CD14-positive monocyte (primary cell): ENCODE measurements around the gene PPM1H. TPM values are rescaled to one million over a fixed set of nuclear protein-coding genes. Genes with fewer than 3 reads are reported as not detected.

Experiments used
- DNase-seq, 3 donors: peaks; one replicate each; pipeline ENCODE4 v3.0.0-alpha.2; 2011 to 2022
- H2AFZ ChIP-seq: 2 replicates; pipeline ENCODE4 v1.6.0; 2012; ENCODE audit warnings: mild to moderate bottlenecking, low read depth, low read length, inconsistent platforms; ENCODE audit not compliant: insufficient read depth, poor library complexity, severe bottlenecking
- H3K27ac ChIP-seq, 2 donors: 1 replicate in 1 of 2; 2 replicates in 1 of 2; pipeline ENCODE4 v1.5.1; 2012 to 2013; ENCODE audit warnings: low read length in 2 of 2, control low read depth in 1 of 2, inconsistent platforms in 1 of 2, low read depth in 1 of 2, mild to moderate bottlenecking in 1 of 2
- H3K27me3 ChIP-seq, 2 donors: one replicate each; pipeline versions ENCODE4 v1.6.0 to v1.6.1; 2011 to 2013; ENCODE audit warnings: low read length in 2 of 2; ENCODE audit not compliant: control insufficient read depth in 2 of 2, insufficient read depth in 2 of 2
- H3K36me3 ChIP-seq, 2 donors: replicated peaks in 1 of 2; 1 replicate in 1 of 2; 2 replicates in 1 of 2; pipeline versions ENCODE4 v1.5.1 to v1.6.1; 2012 to 2013; ENCODE audit warnings: low read length in 2 of 2, control low read depth in 1 of 2, inconsistent platforms in 1 of 2, mild to moderate bottlenecking in 1 of 2; ENCODE audit not compliant: insufficient read depth in 2 of 2, control insufficient read depth in 1 of 2
- H3K4me1 ChIP-seq, 2 donors: 1 replicate in 1 of 2; 2 replicates in 1 of 2; pipeline versions ENCODE4 v1.5.1 to v1.6.1; 2012 to 2013; ENCODE audit warnings: low read length in 2 of 2, control low read depth in 1 of 2, inconsistent platforms in 1 of 2, mild to moderate bottlenecking in 1 of 2, moderate library complexity in 1 of 2; ENCODE audit not compliant: insufficient read depth in 2 of 2, control insufficient read depth in 1 of 2
- H3K4me2 ChIP-seq: replicated peaks from 2 replicates; pipeline ENCODE3; 2012; ENCODE audit warnings: low read length, moderate library complexity, mild to moderate bottlenecking; ENCODE audit not compliant: poor library complexity, severe bottlenecking; ENCODE audit errors: extremely low read depth
- H3K4me3 ChIP-seq, 3 experiments: fragments of 200-600 bp in 1 of 3; sonication (generic) in 1 of 3; replicated peaks in 1 of 3; 1 replicate in 2 of 3; 2 replicates in 1 of 3; pipeline ENCODE4 v1.5.1; 2011 to 2013; ENCODE audit warnings: low read length in 3 of 3, mild to moderate bottlenecking in 3 of 3, control low read depth in 2 of 3, low read depth in 2 of 3, inconsistent platforms in 1 of 3, moderate library complexity in 1 of 3
- H3K79me2 ChIP-seq: 2 replicates; pipeline ENCODE4 v1.6.0; 2012; ENCODE audit warnings: mild to moderate bottlenecking, control low read depth, inconsistent platforms, low read length, moderate library complexity; ENCODE audit not compliant: insufficient read depth
- H3K9ac ChIP-seq: 2 replicates; pipeline ENCODE4 v1.6.0; 2017; ENCODE audit warnings: low read length, mild to moderate bottlenecking; ENCODE audit not compliant: insufficient read depth, poor library complexity, severe bottlenecking
- H3K9me3 ChIP-seq, 2 donors: replicated peaks in 1 of 2; 1 replicate in 1 of 2; 2 replicates in 1 of 2; pipeline versions ENCODE4 v1.5.1 to v1.6.1; 2012 to 2013; ENCODE audit warnings: low read length in 2 of 2, control low read depth in 1 of 2; ENCODE audit not compliant: control insufficient read depth in 1 of 2, insufficient read depth in 1 of 2
- H4K20me1 ChIP-seq: 2 replicates; pipeline ENCODE4 v1.6.0; 2012; ENCODE audit warnings: mild to moderate bottlenecking, low read length, control low read depth, moderate library complexity; ENCODE audit not compliant: insufficient read depth
- H3K27ac Mint-ChIP-seq, 7 donors: one replicate each; pipeline ENCODE4 v1.8.0; 2020; ENCODE audit warnings: mild to moderate bottlenecking in 7 of 7, mixed read lengths in 7 of 7, moderate library complexity in 6 of 7, inconsistent platforms in 2 of 7
- H3K27me3 Mint-ChIP-seq, 3 donors: one replicate each; pipeline ENCODE4 v1.8.0; 2021 to 2022; ENCODE audit warnings: low read depth in 3 of 3, mild to moderate bottlenecking in 3 of 3, mixed read lengths in 3 of 3, moderate library complexity in 3 of 3, inconsistent platforms in 1 of 3
- H3K36me3 Mint-ChIP-seq, 2 donors: one replicate each; pipeline ENCODE4 v1.8.0; 2020; ENCODE audit warnings: mixed read lengths in 2 of 2, inconsistent platforms in 1 of 2, mild to moderate bottlenecking in 1 of 2
- H3K4me1 Mint-ChIP-seq: one replicate; pipeline ENCODE4 v1.8.0; 2020; ENCODE audit warnings: mild to moderate bottlenecking, mixed read lengths
- H3K4me3 Mint-ChIP-seq, 2 donors: one replicate each; pipeline ENCODE4 v1.8.0; 2020; ENCODE audit warnings: mild to moderate bottlenecking in 2 of 2, mixed read lengths in 2 of 2, moderate library complexity in 1 of 2
- H3K9me3 Mint-ChIP-seq, 7 donors: one replicate each; pipeline ENCODE4 v1.8.0; 2020 to 2022; ENCODE audit warnings: mixed read lengths in 7 of 7, mild to moderate bottlenecking in 6 of 7, moderate library complexity in 6 of 7, inconsistent platforms in 2 of 7
- WGBS: methylation state at CpG from one replicate; pipeline ENCODE4 v1.1.5; 2013; ENCODE audit warnings: missing lambda C conversion rate; ENCODE audit not compliant: insufficient coverage; 5-methylcytosine and 5-hydroxymethylcytosine counted together
- intact Hi-C, 2 donors: fragments of 100-400 bp; cut with micrococcal nuclease; formaldehyde crosslinking; loops; one replicate each; pipeline versions ENCODE4 v1.15.0 to v1.15.1; 2023
- polyA plus RNA-seq, 3 donors: library from polyadenylated mRNA; depleted of rRNA in 1 of 3; unstranded in 2 of 3; stranded (reverse) in 1 of 3; fragments of 300-500 nt in 2 of 3; fragments of >200 nt in 1 of 3; fragmentation: Illumina TruSeq in 2 of 3; gene quantifications; 1 replicate in 2 of 3; 2 replicates in 1 of 3; pipeline ENCODE4 v1.2.3, GENCODE V29; 2012 to 2021
- TF ChIP-seq, protein P1 (sequence below): fragments of 200-600 bp; IDR thresholded peaks from one replicate; pipeline ENCODE4 v1.8.0; 2022; ENCODE audit warnings: antibody characterized with exemption, mild to moderate bottlenecking

The PPM1H gene
- polyA plus RNA-seq, 3 donors, result 1.5 to 2.8 (median 1.9) TPM

DNA sequence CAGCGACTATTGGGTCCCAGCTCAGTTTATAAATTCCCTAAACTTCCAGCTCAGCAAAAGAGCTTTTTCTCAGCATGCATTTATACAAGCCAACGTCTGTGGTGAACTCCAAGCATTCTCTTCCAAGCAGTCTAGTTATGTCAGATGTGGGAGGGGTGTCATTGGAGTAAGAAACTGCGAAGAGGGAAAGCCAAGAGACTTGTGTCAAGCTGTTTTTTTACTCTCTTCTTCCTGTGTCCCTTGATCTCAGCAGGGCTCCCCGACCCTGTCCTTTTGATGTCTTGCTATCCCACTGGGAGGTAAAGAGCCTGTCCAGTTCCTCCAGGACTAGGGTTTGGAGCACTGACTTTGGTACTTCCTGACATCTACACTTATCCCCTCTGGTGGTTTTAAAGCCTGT is 69.0 kb downstream of the PPM1H start:
- DNase-seq, result no peak
- peaks cover 0 to 1% (median 0%) of the 10 kb centered on the region in 3 donors for H3K27me3 Mint-ChIP-seq
- Histone ChIP-seq H3K4me3 (no peak overlapping the region), H3K9me3 (no peaks in the 10 kb centered on the region), H3K9ac (no peak overlapping the region), H3K27me3 (no peaks in the 10 kb centered on the region), H3K4me2 (no peak overlapping the region), H3K36me3 (no peaks in the 10 kb centered on the region), H4K20me1 (no peaks in the 10 kb centered on the region), H2AFZ (no peak overlapping the region), H3K79me2 (no peaks in the 10 kb centered on the region), H3K27ac (no peak overlapping the region), H3K4me1 (no peaks in the 10 kb centered on the region)
- TF ChIP-seq, protein P1, sequence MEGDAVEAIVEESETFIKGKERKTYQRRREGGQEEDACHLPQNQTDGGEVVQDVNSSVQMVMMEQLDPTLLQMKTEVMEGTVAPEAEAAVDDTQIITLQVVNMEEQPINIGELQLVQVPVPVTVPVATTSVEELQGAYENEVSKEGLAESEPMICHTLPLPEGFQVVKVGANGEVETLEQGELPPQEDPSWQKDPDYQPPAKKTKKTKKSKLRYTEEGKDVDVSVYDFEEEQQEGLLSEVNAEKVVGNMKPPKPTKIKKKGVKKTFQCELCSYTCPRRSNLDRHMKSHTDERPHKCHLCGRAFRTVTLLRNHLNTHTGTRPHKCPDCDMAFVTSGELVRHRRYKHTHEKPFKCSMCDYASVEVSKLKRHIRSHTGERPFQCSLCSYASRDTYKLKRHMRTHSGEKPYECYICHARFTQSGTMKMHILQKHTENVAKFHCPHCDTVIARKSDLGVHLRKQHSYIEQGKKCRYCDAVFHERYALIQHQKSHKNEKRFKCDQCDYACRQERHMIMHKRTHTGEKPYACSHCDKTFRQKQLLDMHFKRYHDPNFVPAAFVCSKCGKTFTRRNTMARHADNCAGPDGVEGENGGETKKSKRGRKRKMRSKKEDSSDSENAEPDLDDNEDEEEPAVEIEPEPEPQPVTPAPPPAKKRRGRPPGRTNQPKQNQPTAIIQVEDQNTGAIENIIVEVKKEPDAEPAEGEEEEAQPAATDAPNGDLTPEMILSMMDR, result no peak
- intact Hi-C loops, result no loop called here
- no peaks in the 10 kb centered on the region for H3K36me3 Mint-ChIP-seq
- WGBS, result 100% methylated on average over 2 of the region's 4 CpGs
- H3K27ac Mint-ChIP-seq, result no peak overlapping the region
- peaks cover 1% of the 10 kb centered on the region for H3K4me1 Mint-ChIP-seq
- no peak overlapping the region for H3K4me3 Mint-ChIP-seq
- H3K9me3 Mint-ChIP-seq, result peaks cover 0 to 2% (median 0%) of the 10 kb centered on the region in 7 donors

DNA sequence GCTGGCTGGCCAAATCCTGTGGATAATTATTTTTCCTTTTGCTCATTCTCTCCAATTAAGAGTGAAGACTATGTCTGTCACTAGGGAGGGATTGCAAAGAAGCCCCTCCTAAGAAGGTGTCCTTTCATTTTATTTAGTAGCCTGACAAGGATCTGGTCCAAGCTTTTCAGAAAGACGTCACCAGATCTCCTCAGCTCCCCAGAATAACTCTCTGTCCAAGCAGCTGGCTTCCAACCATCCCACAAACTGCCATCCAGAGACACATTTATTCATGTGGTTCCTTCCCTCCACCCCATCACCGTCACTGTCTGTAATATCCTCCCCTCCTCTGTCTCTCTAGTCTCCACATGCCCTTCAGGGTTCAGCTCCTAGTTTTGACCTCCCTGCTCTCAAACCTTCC is 69.9 kb downstream of the PPM1H start:
- H3K4me3 Mint-ChIP-seq, result no peak overlapping the region
- no peak overlapping the region for H3K4me2 ChIP-seq
- H3K9ac ChIP-seq, result no peak overlapping the region
- H3K27ac Mint-ChIP-seq, result no peak overlapping the region
- 81% methylated on average over 2 of the region's 2 CpGs for WGBS
- TF ChIP-seq, protein P1, result no peak
- intact Hi-C loops, result no loop called here
- no peaks in the 10 kb centered on the region for H4K20me1 ChIP-seq
- no peaks in the 10 kb centered on the region for H3K36me3 ChIP-seq
- no peaks in the 10 kb centered on the region for H3K9me3 ChIP-seq
- no peak overlapping the region for H2AFZ ChIP-seq
- H3K27me3 Mint-ChIP-seq, result peaks cover 0 to 1% (median 0%) of the 10 kb centered on the region in 3 donors
- peaks cover 4% of the 10 kb centered on the region for H3K4me1 Mint-ChIP-seq
- peaks cover 0 to 2% (median 0%) of the 10 kb centered on the region in 7 donors for H3K9me3 Mint-ChIP-seq
- H3K4me3 ChIP-seq, result no peak overlapping the region
- no peaks in the 10 kb centered on the region for H3K79me2 ChIP-seq
- no peaks in the 10 kb centered on the region for H3K4me1 ChIP-seq
- DNase-seq, result no peak
- H3K27me3 ChIP-seq, result no peaks in the 10 kb centered on the region
- no peaks in the 10 kb centered on the region for H3K36me3 Mint-ChIP-seq
- no peak overlapping the region for H3K27ac ChIP-seq
